ENCODE results near the gene AGL.

DNA sequence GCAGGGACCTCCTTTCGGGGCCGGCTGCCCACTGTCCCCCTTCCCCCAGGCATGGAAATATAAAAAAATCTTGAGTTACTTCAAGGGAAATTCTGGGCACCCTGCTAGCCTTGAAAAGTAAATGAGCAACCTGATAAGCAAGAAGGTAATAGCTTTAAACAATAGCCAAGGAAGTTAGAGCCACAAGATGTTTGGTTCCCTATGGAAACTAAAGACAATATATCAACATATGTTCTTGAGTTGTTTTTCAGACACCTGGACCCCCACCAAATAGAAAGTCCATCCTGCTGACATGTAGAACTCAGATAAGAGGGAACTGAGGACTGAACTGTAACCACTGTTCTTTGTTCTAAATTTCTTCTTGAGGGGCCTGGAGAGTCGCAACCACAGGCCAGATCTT, 100.3 kb downstream of the AGL start:
- TF ChIP-seq ZNF449 (tag by site-specific recombination; IDR thresholded peaks at IDR 0.05): no peak
- TF ChIP-seq, protein P1, sequence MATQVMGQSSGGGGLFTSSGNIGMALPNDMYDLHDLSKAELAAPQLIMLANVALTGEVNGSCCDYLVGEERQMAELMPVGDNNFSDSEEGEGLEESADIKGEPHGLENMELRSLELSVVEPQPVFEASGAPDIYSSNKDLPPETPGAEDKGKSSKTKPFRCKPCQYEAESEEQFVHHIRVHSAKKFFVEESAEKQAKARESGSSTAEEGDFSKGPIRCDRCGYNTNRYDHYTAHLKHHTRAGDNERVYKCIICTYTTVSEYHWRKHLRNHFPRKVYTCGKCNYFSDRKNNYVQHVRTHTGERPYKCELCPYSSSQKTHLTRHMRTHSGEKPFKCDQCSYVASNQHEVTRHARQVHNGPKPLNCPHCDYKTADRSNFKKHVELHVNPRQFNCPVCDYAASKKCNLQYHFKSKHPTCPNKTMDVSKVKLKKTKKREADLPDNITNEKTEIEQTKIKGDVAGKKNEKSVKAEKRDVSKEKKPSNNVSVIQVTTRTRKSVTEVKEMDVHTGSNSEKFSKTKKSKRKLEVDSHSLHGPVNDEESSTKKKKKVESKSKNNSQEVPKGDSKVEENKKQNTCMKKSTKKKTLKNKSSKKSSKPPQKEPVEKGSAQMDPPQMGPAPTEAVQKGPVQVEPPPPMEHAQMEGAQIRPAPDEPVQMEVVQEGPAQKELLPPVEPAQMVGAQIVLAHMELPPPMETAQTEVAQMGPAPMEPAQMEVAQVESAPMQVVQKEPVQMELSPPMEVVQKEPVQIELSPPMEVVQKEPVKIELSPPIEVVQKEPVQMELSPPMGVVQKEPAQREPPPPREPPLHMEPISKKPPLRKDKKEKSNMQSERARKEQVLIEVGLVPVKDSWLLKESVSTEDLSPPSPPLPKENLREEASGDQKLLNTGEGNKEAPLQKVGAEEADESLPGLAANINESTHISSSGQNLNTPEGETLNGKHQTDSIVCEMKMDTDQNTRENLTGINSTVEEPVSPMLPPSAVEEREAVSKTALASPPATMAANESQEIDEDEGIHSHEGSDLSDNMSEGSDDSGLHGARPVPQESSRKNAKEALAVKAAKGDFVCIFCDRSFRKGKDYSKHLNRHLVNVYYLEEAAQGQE (tag by site-specific recombination; IDR thresholded peaks at IDR 0.05): no peak
- TF ChIP-seq CTCF (tag by site-specific recombination; IDR thresholded peaks at IDR 0.05): no peak
- no peak for TF ChIP-seq ZNF837 (tag by site-specific recombination; IDR thresholded peaks at IDR 0.05)
- TF ChIP-seq ZNF274 (IDR thresholded peaks at IDR 0.05; ENCODE audit: low read length): no peak
- no peak for TF ChIP-seq ZNF274 (tag by site-specific recombination; IDR thresholded peaks at IDR 0.05; ENCODE audit: borderline replicate concordance)
- no peak for TF ChIP-seq SP3 (tag by site-specific recombination; IDR thresholded peaks at IDR 0.05)
- TF ChIP-seq ZNF121 (tag by site-specific recombination; IDR thresholded peaks at IDR 0.05): no peak
- TF ChIP-seq ZBTB1 (tag by site-specific recombination; IDR thresholded peaks at IDR 0.05): no peak
- TF ChIP-seq, protein P2, sequence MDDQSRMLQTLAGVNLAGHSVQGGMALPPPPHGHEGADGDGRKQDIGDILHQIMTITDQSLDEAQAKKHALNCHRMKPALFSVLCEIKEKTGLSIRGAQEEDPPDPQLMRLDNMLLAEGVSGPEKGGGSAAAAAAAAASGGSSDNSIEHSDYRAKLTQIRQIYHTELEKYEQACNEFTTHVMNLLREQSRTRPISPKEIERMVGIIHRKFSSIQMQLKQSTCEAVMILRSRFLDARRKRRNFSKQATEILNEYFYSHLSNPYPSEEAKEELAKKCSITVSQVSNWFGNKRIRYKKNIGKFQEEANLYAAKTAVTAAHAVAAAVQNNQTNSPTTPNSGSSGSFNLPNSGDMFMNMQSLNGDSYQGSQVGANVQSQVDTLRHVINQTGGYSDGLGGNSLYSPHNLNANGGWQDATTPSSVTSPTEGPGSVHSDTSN (CRISPR knock-in tag; IDR thresholded peaks at IDR 0.05): no peak
- no peak for TF ChIP-seq ZNF621 (tag by site-specific recombination; IDR thresholded peaks at IDR 0.05)
